ENCODE measurements around the gene HK1.

HK1 gene

GRCh38 chr10:69363666-69364065 is 85.4 kb downstream of the HK1 start:
- H3K4me3 ChIP-seq (ENCODE audit: low read depth, low read length), result no peak overlapping the region
- TF ChIP-seq, protein P1, sequence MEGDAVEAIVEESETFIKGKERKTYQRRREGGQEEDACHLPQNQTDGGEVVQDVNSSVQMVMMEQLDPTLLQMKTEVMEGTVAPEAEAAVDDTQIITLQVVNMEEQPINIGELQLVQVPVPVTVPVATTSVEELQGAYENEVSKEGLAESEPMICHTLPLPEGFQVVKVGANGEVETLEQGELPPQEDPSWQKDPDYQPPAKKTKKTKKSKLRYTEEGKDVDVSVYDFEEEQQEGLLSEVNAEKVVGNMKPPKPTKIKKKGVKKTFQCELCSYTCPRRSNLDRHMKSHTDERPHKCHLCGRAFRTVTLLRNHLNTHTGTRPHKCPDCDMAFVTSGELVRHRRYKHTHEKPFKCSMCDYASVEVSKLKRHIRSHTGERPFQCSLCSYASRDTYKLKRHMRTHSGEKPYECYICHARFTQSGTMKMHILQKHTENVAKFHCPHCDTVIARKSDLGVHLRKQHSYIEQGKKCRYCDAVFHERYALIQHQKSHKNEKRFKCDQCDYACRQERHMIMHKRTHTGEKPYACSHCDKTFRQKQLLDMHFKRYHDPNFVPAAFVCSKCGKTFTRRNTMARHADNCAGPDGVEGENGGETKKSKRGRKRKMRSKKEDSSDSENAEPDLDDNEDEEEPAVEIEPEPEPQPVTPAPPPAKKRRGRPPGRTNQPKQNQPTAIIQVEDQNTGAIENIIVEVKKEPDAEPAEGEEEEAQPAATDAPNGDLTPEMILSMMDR (IDR thresholded peaks at IDR 0.05; ENCODE audit: low read depth, low read length), result no peak
- TF ChIP-seq, protein P2, sequence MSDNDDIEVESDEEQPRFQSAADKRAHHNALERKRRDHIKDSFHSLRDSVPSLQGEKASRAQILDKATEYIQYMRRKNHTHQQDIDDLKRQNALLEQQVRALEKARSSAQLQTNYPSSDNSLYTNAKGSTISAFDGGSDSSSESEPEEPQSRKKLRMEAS (IDR thresholded peaks at IDR 0.05; ENCODE audit: low read depth, low read length), result no peak
- no peak for TF ChIP-seq MYC (IDR thresholded peaks at IDR 0.05; ENCODE audit: low read depth, low read length)
- TF ChIP-seq POLR2A (IDR thresholded peaks at IDR 0.05; ENCODE audit: extremely low read depth, insufficient read length), result no peak
- DNase-seq (ENCODE audit: low read depth), result no peak

DNA sequence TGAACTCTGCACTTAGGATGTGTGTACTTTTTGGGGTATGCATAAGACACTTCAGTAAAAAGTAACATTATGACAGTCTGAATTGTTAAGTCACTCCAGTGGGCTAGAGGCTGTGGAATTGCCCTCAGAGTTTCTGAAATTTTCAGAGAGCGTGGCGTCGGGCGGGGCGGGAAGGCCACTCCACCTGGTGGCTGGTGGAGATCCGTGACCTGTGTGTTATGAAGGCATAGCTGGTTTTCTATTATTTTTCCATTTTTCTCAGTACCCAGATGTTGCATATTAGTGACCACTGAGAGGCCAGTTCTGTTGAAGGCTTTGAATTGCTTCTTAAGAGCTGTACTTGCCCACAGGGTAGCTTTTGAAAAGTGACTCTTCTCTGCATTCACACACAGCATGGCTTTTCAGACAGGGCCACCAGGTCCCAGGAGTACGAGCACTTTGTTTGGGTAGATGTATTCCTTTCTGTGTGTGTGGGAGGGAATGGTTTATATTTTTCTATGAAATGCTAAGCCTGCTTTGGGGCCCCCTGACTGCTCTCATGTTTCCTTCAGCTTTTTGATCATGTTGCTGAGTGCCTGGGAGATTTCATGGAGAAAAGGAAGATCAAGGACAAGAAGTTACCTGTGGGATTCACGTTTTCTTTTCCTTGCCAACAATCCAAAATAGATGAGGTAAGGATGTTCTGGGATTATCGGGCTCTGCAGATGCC is 86.1 kb downstream of the HK1 start:
- DNase-seq (ENCODE audit: low read depth), result no peak
- no peak overlapping the region for H3K4me3 ChIP-seq (ENCODE audit: low read depth, low read length)
- no peak for TF ChIP-seq MYC (IDR thresholded peaks at IDR 0.05; ENCODE audit: low read depth, low read length)
- no peak for TF ChIP-seq POLR2A (IDR thresholded peaks at IDR 0.05; ENCODE audit: extremely low read depth, insufficient read length)
- TF ChIP-seq, protein P2 (IDR thresholded peaks at IDR 0.05; ENCODE audit: low read depth, low read length), result no peak
- TF ChIP-seq, protein P1 (IDR thresholded peaks at IDR 0.05; ENCODE audit: low read depth, low read length), result no peak

DNA sequence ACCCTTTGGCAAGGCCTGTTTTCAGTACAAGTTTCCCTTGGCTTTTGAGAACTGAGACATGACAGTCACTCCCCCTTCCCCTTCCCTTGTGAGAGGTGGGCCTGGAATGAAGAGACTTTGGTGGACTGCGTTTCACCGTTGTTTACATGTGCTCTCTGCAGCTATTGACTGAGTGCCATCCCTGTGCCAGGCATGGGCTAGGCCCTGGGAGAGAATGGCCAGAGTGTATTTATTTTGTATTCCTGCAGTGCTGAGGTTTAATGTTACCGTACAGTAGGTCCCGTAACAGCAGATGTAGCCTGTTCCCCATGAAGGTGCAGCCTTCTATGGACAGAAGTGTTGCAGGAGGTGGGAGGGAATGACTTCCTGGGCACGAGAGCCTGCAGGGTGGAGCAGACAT is 88.4 kb downstream of the HK1 start:
- no peak overlapping the region for H3K4me3 ChIP-seq (ENCODE audit: low read depth, low read length)
- no peak for DNase-seq (ENCODE audit: low read depth)
- no peak for TF ChIP-seq POLR2A (IDR thresholded peaks at IDR 0.05; ENCODE audit: extremely low read depth, insufficient read length)
- TF ChIP-seq MYC (IDR thresholded peaks at IDR 0.05; ENCODE audit: low read depth, low read length), result no peak
- TF ChIP-seq, protein P1 (IDR thresholded peaks at IDR 0.05; ENCODE audit: low read depth, low read length), result no peak
- TF ChIP-seq, protein P2 (IDR thresholded peaks at IDR 0.05; ENCODE audit: low read depth, low read length), result no peak

- DNase-seq (ENCODE audit: low read depth), result no peak
- TF ChIP-seq, protein P1 (IDR thresholded peaks at IDR 0.05; ENCODE audit: low read depth, low read length), result no peak
- TF ChIP-seq, protein P2 (IDR thresholded peaks at IDR 0.05; ENCODE audit: low read depth, low read length), result no peak
- no peak for TF ChIP-seq MYC (IDR thresholded peaks at IDR 0.05; ENCODE audit: low read depth, low read length)
- no peak for TF ChIP-seq POLR2A (IDR thresholded peaks at IDR 0.05; ENCODE audit: extremely low read depth, insufficient read length)
- H3K4me3 ChIP-seq (ENCODE audit: low read depth, low read length), result no peak overlapping the region
Observed at GRCh38 chr10:69367469-69367868, 89.2 kb downstream of the HK1 start.

- H3K4me3 ChIP-seq (ENCODE audit: low read depth, low read length), result no peak overlapping the region
- no peak for TF ChIP-seq POLR2A (IDR thresholded peaks at IDR 0.05; ENCODE audit: extremely low read depth, insufficient read length)
- no peak for TF ChIP-seq MYC (IDR thresholded peaks at IDR 0.05; ENCODE audit: low read depth, low read length)
- TF ChIP-seq, protein P1 (IDR thresholded peaks at IDR 0.05; ENCODE audit: low read depth, low read length), result no peak
- TF ChIP-seq, protein P2 (IDR thresholded peaks at IDR 0.05; ENCODE audit: low read depth, low read length), result no peak
- DNase-seq (ENCODE audit: low read depth), result no peak
Observed at GRCh38 chr10:69372126-69372980, 94.1 kb downstream of the HK1 start.

Data from NB4 (cell line).